GM12872 (cell line): Measurements from ENCODE around the gene PHEX.

ENCODE experiments used
- TF ChIP-seq, protein P1 (sequence below): IDR thresholded peaks from 3 replicates; pipeline ENCODE4 v1.5.1; 2011; ENCODE audit warnings: low read depth, mild to moderate bottlenecking, low read length, moderate library complexity; ENCODE audit not compliant: insufficient read depth

PHEX gene

GRCh38 chrX:22086003-22086402, 53.9 kb downstream of the PHEX start:
- TF ChIP-seq, protein P1, sequence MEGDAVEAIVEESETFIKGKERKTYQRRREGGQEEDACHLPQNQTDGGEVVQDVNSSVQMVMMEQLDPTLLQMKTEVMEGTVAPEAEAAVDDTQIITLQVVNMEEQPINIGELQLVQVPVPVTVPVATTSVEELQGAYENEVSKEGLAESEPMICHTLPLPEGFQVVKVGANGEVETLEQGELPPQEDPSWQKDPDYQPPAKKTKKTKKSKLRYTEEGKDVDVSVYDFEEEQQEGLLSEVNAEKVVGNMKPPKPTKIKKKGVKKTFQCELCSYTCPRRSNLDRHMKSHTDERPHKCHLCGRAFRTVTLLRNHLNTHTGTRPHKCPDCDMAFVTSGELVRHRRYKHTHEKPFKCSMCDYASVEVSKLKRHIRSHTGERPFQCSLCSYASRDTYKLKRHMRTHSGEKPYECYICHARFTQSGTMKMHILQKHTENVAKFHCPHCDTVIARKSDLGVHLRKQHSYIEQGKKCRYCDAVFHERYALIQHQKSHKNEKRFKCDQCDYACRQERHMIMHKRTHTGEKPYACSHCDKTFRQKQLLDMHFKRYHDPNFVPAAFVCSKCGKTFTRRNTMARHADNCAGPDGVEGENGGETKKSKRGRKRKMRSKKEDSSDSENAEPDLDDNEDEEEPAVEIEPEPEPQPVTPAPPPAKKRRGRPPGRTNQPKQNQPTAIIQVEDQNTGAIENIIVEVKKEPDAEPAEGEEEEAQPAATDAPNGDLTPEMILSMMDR: no peak

DNA sequence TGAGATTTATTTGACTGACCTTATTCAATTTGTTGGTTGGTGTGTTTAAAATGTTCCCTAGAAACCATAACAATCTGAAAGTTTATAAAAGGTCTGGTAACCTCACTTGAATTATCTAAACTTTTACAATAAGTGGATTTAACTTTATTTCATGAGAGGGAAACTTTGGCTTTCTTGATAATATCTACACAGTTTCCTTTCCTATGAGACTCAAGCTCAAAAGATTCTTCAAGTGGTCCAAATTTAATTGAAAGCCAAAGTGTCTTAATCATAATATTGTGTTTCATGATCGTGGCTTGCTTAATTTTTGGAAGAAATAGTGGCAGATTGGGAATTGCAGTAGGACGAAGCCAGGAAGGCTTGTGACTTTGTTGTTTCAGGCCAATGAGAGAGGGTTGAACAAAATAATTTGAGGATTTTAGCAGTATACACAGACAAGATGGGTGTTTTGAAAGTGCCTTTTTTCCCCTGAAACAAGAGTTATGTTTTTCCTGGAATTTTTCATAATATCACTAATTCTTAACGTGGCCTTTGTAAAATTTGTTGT, 55.0 kb downstream of the PHEX start:
- TF ChIP-seq, protein P1: no peak

- TF ChIP-seq, protein P1: no peak
Observed at GRCh38 chrX:22088326-22088725, 56.2 kb downstream of the PHEX start.

- TF ChIP-seq, protein P1: no peak
Observed at GRCh38 chrX:22090181-22090580, 58.1 kb downstream of the PHEX start.

- TF ChIP-seq, protein P1: no peak
Observed at GRCh38 chrX:22093550-22093949, 61.4 kb downstream of the PHEX start.

DNA sequence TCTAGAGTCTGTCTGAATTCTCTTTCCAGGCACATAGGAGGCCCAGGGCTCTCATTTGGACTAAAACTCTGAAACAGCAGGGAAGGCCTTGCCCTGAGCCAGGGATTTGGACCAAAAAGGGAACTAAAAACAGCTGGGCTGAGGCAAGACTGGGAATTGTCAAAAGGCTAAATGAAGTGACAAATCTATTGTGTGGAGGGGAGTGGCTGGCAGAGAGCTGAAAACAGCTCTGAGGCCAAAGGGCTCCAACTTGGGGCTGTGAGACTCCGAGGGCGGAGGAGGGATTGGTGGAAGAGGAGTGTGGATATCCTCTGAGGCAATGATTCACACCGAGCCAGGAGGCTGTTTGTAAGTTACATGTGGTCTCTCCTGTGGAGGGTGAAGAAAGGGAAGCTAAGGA, 63.2 kb downstream of the PHEX start:
- TF ChIP-seq, protein P1: no peak

DNA sequence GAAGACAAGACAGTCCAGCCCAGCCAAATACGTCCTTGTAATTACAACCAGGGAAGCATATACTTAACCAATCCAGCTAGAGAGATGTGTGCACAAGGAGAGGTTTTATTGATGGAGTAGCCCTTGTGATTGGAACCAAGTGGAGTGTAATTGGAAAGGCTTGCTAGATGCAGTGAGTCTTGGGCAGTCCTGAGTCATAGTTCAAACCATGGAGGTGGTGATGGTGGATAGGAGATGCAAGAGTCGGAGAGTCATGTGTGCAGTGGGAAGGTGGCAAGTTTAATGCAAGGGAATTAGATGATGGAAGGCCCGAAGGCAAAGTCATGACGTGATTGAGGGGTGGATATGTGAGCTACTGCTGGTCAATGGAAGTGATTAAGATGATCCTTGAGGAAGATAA, 63.7 kb downstream of the PHEX start:
- TF ChIP-seq, protein P1: no peak

- TF ChIP-seq, protein P1: no peak
Observed at GRCh38 chrX:22097012-22097694, 65.0 kb downstream of the PHEX start.
